GM12874 (cell line): ENCODE results near the gene SSNA1.

Experiments used
- TF ChIP-seq, protein P1 (sequence below): IDR thresholded peaks from 2 replicates; pipeline ENCODE4 v1.5.1; 2011; ENCODE audit warnings: low read depth, mild to moderate bottlenecking, control low read depth, low read length, moderate library complexity; ENCODE audit not compliant: insufficient read depth

Gene SSNA1

DNA sequence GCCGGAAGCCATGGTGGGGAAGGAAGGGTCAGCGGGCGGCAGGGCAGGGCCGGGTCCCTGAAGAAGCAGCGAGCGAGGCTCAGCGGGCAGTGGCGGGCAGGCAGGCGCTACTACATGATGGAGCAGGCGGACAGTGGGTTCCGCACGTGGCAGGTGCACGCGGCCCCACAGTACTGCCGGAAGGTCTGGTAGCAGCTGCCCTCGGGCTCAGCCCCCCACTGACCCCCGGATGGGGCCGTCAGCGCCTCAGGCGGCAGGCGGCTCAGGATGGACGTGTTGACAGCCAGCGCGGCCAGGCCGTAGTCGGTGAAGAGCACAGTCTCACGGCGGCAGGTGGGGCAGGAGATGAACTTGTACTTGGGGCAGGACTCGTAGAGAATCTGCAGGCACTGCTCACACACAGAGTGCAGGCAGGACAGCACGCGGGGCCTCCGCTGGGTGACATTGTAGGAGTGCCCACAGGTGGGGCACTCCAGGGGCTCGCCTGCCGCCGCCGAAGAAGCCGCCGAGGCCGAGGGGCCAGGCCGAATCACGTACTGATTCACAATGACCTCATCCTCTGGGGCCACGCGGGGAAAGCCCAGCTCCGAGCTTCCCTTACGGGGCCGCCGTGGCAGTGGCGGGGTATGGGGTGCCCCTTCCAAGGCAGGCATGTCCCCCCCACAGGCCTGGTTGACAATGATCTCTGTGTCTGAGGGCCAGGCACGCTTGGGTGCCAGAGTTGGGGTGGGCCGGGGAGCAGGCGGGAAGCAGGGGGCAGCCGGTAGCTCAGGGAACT is 32.0 kb downstream of the SSNA1 start:
- TF ChIP-seq, protein P1, sequence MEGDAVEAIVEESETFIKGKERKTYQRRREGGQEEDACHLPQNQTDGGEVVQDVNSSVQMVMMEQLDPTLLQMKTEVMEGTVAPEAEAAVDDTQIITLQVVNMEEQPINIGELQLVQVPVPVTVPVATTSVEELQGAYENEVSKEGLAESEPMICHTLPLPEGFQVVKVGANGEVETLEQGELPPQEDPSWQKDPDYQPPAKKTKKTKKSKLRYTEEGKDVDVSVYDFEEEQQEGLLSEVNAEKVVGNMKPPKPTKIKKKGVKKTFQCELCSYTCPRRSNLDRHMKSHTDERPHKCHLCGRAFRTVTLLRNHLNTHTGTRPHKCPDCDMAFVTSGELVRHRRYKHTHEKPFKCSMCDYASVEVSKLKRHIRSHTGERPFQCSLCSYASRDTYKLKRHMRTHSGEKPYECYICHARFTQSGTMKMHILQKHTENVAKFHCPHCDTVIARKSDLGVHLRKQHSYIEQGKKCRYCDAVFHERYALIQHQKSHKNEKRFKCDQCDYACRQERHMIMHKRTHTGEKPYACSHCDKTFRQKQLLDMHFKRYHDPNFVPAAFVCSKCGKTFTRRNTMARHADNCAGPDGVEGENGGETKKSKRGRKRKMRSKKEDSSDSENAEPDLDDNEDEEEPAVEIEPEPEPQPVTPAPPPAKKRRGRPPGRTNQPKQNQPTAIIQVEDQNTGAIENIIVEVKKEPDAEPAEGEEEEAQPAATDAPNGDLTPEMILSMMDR, result no peak

DNA sequence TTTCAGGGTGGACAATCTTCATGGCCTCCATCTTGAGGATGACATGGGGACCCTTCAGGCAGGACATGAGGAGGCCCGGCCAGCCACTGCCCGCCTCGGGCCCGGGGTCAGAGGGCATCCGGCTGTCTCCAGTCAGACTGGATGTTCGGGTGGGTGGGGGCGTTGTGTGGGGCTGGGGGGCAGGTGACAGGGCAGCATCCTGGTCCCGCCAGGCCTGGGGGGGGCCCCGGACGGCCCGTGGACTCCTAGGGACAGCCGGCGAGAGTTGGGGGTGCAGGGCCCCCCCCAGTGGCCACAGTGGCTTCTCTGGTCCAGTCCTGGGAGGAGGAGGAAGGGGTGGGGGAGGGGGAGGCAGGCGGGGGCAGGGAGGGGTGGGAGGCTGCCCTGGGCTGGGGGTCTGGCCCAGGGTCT is 32.6 kb downstream of the SSNA1 start:
- TF ChIP-seq, protein P1, result no peak

DNA sequence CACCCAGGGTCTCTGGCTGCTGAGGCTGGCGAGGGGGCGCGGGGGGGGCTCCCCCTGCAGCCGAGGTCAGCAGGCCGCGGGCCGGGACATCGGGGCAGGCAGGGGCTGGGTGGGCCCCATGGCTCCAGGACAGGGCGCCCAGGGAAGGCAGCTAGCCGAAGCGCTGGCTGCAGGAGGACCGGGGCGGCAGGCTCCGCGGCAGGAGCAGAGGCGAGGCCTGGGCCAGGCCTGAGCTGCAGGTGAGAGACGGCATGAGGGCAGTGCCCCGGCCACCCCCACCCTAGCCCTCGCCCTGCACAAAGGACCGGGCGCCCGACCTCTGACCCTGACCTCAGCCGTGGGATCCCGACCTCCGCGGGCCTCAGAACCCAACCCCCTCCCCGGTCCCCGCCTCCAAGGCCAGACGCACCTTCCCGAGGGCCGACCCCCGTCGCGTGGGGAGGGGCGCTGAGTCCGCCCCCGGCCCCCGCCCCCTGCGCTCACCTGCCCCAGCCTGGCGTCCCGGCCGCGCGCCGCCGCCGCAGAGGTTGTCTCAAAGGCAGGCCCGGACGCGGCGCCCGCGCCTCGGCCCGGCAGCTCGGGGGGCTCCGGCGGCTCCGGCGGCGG is 33.1 kb downstream of the SSNA1 start:
- TF ChIP-seq, protein P1, result no peak

DNA sequence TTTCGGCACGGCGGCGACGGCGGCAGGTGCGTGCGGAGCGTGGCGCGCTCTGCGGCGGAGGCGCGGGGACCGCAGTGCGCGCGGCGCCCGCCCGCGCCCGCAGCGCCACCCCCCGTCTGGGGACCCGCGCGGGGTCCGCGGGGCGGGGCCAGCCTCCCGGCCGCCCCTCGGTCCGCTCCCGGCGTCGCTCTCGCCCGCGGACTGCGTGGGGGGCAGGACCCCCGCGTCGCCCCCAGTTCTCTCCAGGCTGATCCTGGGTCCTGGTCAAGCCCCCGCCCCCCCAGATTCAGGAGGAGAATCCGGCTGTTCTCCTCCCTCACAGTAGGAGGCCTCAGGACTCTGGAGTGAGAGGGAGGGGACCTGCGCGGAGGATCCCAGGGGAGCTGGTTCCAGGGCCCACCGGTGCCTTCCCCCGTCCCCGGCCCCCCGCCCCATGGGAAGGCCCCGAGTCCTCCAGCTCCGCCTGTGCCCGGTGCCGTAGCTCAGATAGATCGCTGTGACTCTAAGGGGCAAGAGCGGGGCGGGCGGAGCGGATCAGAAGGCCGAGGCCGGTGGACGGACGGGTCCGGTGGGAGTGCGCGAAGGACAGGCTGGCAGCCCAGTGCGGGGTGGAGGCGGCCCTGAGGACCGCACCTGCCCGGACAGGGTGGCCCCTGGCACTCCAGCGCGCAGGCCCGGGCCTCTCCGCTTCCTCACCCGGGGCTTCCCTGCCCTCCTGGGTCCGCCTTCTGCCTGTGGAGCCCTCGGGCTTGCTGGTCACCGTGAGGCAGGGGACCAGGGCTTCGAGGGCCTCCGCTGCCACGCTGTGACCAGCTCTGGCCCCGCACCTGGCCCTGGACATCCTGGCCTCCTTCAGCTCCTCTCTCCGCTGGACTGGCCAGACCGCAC is 34.0 kb downstream of the SSNA1 start, which contains the start of gene RNF208:
RNF208 (minus strand) TSS at position 51 of the 888 bp plus-strand sequence. CDS start 1,028 bp downstream, outside the sequence.
- TF ChIP-seq, protein P1, result no peak

DNA sequence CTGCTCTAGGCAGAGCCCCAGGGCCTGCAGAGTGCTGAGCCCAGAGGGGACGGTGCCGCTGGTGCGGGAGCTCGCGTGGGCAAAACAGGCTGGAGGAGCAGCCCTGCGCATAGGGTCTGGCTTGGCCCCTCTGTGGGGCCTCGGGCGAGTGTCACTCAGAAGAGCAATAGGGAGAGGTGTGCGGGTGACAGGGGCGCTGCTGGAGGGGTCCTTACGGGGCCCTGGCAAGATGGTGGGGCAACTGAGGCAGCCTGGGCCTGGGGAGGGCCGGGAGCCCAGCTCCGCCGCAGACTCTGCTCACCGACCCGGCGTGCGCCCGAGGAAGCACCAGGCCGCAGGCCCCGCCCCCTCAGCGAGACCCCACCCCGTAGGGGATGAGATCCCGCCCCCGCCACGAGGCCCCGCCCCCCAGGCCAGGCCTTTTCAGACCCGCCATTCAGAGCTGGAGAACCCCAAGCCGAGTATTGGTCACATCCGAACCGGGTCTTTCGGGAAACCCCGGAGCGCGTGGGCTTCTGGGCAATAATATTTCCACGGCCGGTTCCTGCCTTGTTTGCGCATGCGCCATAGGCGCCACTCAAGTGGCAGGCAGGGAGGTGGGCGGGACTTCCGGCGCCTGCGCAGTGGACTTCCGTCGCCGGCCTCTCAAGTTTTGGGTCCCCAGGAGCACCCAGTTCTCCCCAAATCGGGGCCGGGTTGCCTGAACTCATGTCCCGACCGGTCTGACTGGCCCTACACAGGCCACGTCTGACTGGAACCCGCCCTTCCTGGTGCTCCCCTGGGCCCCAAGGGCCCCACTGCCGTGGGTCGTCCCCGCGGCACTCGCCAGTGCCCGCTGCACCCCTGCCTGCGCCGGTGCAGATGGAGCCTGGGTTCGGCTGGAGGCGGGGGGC is 34.8 kb downstream of the SSNA1 start:
- TF ChIP-seq, protein P1, result no peak

DNA sequence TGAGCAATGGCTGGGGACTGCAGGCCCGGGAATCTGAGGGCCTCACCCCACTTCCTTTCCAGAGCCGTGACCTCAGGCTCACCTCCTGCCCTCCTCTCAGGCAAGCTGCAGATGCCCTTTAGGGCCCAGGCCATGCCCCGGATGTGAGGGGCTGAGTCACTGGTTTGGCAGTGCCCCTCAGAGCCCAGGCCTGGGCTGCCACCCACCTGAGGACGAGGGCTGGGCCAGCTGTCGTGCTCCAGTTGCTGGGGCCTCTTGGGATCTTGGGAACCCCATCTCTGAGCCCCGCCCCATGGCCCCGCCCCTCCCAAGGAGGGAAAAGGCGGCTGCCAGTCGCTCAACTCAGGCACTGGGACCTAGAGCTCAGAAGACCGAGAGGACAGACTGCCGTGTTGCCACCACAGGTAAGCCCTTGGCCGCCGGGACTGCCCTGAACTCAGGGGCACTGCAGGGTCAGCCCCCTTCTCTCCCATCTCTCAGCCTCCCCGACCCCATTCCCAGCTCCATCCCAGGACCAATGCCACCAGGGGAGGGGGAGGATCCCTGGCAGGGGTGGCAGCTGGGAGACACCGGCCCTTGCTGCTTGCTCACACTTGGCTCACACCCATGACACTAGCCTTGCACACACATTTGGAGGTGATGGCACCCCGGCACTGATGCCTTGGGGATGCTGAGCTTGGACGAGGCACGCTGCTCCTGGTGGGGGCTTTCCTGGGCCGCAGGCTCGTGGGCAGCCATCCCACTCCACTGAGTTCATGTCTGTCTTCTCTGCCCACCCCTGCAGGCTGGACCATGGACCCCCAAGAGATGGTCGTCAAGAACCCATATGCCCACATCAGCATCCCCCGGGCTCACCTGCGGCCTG is 36.6 kb downstream of the SSNA1 start, which contains the start of gene CYSRT1:
CYSRT1 (plus strand) TSS at position 345 of the 865 bp plus-strand sequence; CDS start at position 793, 448 bp downstream.
- TF ChIP-seq, protein P1, result no peak
